Measurements from ENCODE around the gene TTYH3.

The TTYH3 gene

GRCh38 chr7:2667843-2668242 lies 36.1 kb downstream of the TTYH3 start:
- no peaks in the 10 kb centered on the region for H3K9me3 ChIP-seq (ENCODE audit: control insufficient read depth, insufficient read depth, low read length)
- no peaks in the 10 kb centered on the region for H3K9me2 ChIP-seq (replicated peaks; ENCODE audit: control insufficient read depth, low read length)
- peaks cover 33% of the 10 kb centered on the region for H3K27me3 ChIP-seq (ENCODE audit: control insufficient read depth, low read length)
- H3K79me2 ChIP-seq (ENCODE audit: control insufficient read depth, low read length), result no peaks in the 10 kb centered on the region
- H3K27ac ChIP-seq (ENCODE audit: low read depth, low read length), result no peak overlapping the region
- no peaks in the 10 kb centered on the region for H3K4me1 ChIP-seq (ENCODE audit: control insufficient read depth, low read length)
- H3K4me3 ChIP-seq (ENCODE audit: low read length), result no peak overlapping the region
- no peak for TF ChIP-seq EZH2phosphoT487 (IDR thresholded peaks at IDR 0.05; ENCODE audit: borderline replicate concordance, low read length)
- TF ChIP-seq, protein P1, sequence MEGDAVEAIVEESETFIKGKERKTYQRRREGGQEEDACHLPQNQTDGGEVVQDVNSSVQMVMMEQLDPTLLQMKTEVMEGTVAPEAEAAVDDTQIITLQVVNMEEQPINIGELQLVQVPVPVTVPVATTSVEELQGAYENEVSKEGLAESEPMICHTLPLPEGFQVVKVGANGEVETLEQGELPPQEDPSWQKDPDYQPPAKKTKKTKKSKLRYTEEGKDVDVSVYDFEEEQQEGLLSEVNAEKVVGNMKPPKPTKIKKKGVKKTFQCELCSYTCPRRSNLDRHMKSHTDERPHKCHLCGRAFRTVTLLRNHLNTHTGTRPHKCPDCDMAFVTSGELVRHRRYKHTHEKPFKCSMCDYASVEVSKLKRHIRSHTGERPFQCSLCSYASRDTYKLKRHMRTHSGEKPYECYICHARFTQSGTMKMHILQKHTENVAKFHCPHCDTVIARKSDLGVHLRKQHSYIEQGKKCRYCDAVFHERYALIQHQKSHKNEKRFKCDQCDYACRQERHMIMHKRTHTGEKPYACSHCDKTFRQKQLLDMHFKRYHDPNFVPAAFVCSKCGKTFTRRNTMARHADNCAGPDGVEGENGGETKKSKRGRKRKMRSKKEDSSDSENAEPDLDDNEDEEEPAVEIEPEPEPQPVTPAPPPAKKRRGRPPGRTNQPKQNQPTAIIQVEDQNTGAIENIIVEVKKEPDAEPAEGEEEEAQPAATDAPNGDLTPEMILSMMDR (IDR thresholded peaks at IDR 0.05; ENCODE audit: low read depth, low read length, poor library complexity, severe bottlenecking), result no peak
- H3K36me3 ChIP-seq (ENCODE audit: control insufficient read depth, low read length), result no peaks in the 10 kb centered on the region
- H4K20me1 ChIP-seq (ENCODE audit: control insufficient read depth, insufficient read depth, low read depth, low read length), result no peaks in the 10 kb centered on the region
- H3K4me2 ChIP-seq (ENCODE audit: low read length), result no peak overlapping the region
- no peaks in the 10 kb centered on the region for H3F3A ChIP-seq (ENCODE audit: control insufficient read depth, insufficient read depth)

- Histone ChIP-seq H3K27ac (ENCODE audit: low read depth, low read length) (no peak overlapping the region), H3K9me2 (replicated peaks; ENCODE audit: control insufficient read depth, low read length) (no peaks in the 10 kb centered on the region), H3K36me3 (ENCODE audit: control insufficient read depth, low read length) (no peaks in the 10 kb centered on the region), H4K20me1 (ENCODE audit: control insufficient read depth, insufficient read depth, low read depth, low read length) (no peaks in the 10 kb centered on the region), H3F3A (ENCODE audit: control insufficient read depth, insufficient read depth) (no peaks in the 10 kb centered on the region), H3K4me2 (ENCODE audit: low read length) (no peak overlapping the region), H3K79me2 (ENCODE audit: control insufficient read depth, low read length) (no peaks in the 10 kb centered on the region), H3K9me3 (ENCODE audit: control insufficient read depth, insufficient read depth, low read length) (no peaks in the 10 kb centered on the region), H3K4me3 (ENCODE audit: low read length) (no peak overlapping the region), H3K27me3 (ENCODE audit: control insufficient read depth, low read length) (peaks cover 33% of the 10 kb centered on the region), H3K4me1 (ENCODE audit: control insufficient read depth, low read length) (no peaks in the 10 kb centered on the region)
- TF ChIP-seq EZH2phosphoT487 (IDR thresholded peaks at IDR 0.05; ENCODE audit: borderline replicate concordance, low read length), result no peak
- TF ChIP-seq, protein P1 (IDR thresholded peaks at IDR 0.05; ENCODE audit: low read depth, low read length, poor library complexity, severe bottlenecking), result no peak
Measured at GRCh38 chr7:2668401-2668800, 36.6 kb downstream of the TTYH3 start.

- no peak overlapping the region for H3K4me3 ChIP-seq (ENCODE audit: low read length)
- TF ChIP-seq EZH2phosphoT487 (IDR thresholded peaks at IDR 0.05; ENCODE audit: borderline replicate concordance, low read length), result no peak
- TF ChIP-seq, protein P1 (IDR thresholded peaks at IDR 0.05; ENCODE audit: low read depth, low read length, poor library complexity, severe bottlenecking), result no peak
- no peaks in the 10 kb centered on the region for H3K4me1 ChIP-seq (ENCODE audit: control insufficient read depth, low read length)
- no peaks in the 10 kb centered on the region for H4K20me1 ChIP-seq (ENCODE audit: control insufficient read depth, insufficient read depth, low read depth, low read length)
- H3K79me2 ChIP-seq (ENCODE audit: control insufficient read depth, low read length), result no peaks in the 10 kb centered on the region
- H3K4me2 ChIP-seq (ENCODE audit: low read length), result no peak overlapping the region
- no peaks in the 10 kb centered on the region for H3K9me3 ChIP-seq (ENCODE audit: control insufficient read depth, insufficient read depth, low read length)
- H3K27me3 ChIP-seq (ENCODE audit: control insufficient read depth, low read length), result peaks cover 36% of the 10 kb centered on the region
- no peak overlapping the region for H3K27ac ChIP-seq (ENCODE audit: low read depth, low read length)
- H3K36me3 ChIP-seq (ENCODE audit: control insufficient read depth, low read length), result no peaks in the 10 kb centered on the region
- no peaks in the 10 kb centered on the region for H3F3A ChIP-seq (ENCODE audit: control insufficient read depth, insufficient read depth)
- H3K9me2 ChIP-seq (replicated peaks; ENCODE audit: control insufficient read depth, low read length), result no peaks in the 10 kb centered on the region
Measured at GRCh38 chr7:2670171-2670570, 38.4 kb downstream of the TTYH3 start.

Measured in DOHH2 (cell line).